ENCODE data around the gene PIK3CG. TPM values are rescaled to one million over a fixed set of nuclear protein-coding genes. Genes with fewer than 3 reads are reported as not detected.

Gene PIK3CG
- polyA plus RNA-seq, 1 experiment: not detected

GRCh38 chr7:106836816-106837215 lies 28.3 kb upstream of the PIK3CG start:
- ChIA-PET POLR2A (no interaction called here), CTCF (no interaction called here)
- DNase-seq (ENCODE audit: low read depth): no peak
- TF ChIP-seq, protein P1, sequence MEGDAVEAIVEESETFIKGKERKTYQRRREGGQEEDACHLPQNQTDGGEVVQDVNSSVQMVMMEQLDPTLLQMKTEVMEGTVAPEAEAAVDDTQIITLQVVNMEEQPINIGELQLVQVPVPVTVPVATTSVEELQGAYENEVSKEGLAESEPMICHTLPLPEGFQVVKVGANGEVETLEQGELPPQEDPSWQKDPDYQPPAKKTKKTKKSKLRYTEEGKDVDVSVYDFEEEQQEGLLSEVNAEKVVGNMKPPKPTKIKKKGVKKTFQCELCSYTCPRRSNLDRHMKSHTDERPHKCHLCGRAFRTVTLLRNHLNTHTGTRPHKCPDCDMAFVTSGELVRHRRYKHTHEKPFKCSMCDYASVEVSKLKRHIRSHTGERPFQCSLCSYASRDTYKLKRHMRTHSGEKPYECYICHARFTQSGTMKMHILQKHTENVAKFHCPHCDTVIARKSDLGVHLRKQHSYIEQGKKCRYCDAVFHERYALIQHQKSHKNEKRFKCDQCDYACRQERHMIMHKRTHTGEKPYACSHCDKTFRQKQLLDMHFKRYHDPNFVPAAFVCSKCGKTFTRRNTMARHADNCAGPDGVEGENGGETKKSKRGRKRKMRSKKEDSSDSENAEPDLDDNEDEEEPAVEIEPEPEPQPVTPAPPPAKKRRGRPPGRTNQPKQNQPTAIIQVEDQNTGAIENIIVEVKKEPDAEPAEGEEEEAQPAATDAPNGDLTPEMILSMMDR (IDR thresholded peaks at IDR 0.05; ENCODE audit: insufficient read depth, low read depth, low read length): no peak
- Histone ChIP-seq H3K27me3 (ENCODE audit: control insufficient read depth, insufficient read depth, low read length) (no peaks in the 10 kb centered on the region), H3K4me3 (ENCODE audit: low read depth, low read length) (no peak overlapping the region), H3K36me3 (ENCODE audit: control insufficient read depth, insufficient read depth, low read length) (no peaks in the 10 kb centered on the region)

DNA sequence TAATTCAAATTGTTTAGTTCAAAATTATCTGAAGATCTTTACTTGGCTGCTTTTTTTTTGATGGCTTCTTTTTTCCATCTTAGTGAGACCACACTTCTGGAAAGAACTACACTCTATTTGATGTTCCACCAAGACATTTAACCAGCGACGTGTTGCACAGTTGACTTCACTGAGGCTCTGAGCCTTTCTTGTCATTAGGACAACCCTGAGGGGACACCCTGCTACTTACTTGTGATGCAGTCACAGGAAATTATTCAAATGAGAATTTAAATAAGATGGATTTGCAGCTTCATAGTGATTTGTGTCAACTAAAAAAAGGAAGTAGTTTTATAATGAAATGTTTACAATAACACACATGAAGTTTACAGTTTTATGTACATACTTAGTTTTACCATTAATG lies 25.6 kb upstream of the PIK3CG start:
- TF ChIP-seq, protein P1 (IDR thresholded peaks at IDR 0.05; ENCODE audit: insufficient read depth, low read depth, low read length): no peak
- ChIA-PET CTCF (interaction anchor here (0.6 kb wide), 1 partner anchor 452 kb away, joined by 3 read pairs; no protein-coding TSS in a partner anchor), POLR2A (no interaction called here)
- Histone ChIP-seq H3K4me3 (ENCODE audit: low read depth, low read length) (no peak overlapping the region), H3K36me3 (ENCODE audit: control insufficient read depth, insufficient read depth, low read length) (no peaks in the 10 kb centered on the region), H3K27me3 (ENCODE audit: control insufficient read depth, insufficient read depth, low read length) (no peaks in the 10 kb centered on the region)
- DNase-seq (ENCODE audit: low read depth): no peak

DNA sequence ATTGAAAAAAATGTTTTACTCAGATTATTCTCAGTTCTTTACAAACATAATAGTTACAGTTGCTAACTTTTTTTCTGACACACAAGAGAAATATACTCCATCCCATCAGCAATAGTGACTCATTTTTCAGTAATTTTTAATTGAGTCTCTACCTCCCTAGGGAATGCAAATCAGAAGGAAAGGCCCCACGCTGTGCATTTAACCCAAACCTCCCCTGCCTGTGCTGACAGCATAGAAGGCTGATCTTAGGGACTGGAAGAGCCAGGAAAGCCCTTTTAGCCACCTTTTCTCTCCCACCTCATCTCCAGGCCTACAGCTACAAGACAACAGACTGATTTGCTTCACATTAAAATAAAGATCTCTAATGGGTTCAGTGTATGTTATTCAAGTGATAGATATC lies 24.7 kb upstream of the PIK3CG start:
- Histone ChIP-seq H3K36me3 (ENCODE audit: control insufficient read depth, insufficient read depth, low read length) (no peaks in the 10 kb centered on the region), H3K4me3 (ENCODE audit: low read depth, low read length) (no peak overlapping the region), H3K27me3 (ENCODE audit: control insufficient read depth, insufficient read depth, low read length) (no peaks in the 10 kb centered on the region)
- CTCF ChIA-PET: no interaction called here
- TF ChIP-seq, protein P1 (IDR thresholded peaks at IDR 0.05; ENCODE audit: insufficient read depth, low read depth, low read length): no peak
- POLR2A ChIA-PET: no interaction called here
- DNase-seq (ENCODE audit: low read depth): peak; percentile 70

- no peaks in the 10 kb centered on the region for H3K36me3 ChIP-seq (ENCODE audit: control insufficient read depth, insufficient read depth, low read length)
- TF ChIP-seq, protein P1 (IDR thresholded peaks at IDR 0.05; ENCODE audit: insufficient read depth, low read depth, low read length): no peak
- CTCF ChIA-PET: no interaction called here
- no peak overlapping the region for H3K4me3 ChIP-seq (ENCODE audit: low read depth, low read length)
- POLR2A ChIA-PET: no interaction called here
- H3K27me3 ChIP-seq (ENCODE audit: control insufficient read depth, insufficient read depth, low read length): no peaks in the 10 kb centered on the region
- DNase-seq (ENCODE audit: low read depth): no peak
Observed at GRCh38 chr7:106841896-106842390, 23.1 kb upstream of the PIK3CG start.

GRCh38 chr7:106844279-106844997 lies 20.6 kb upstream of the PIK3CG start:
- POLR2A ChIA-PET: no interaction called here

More at GRCh38 chr7:106844279-106844997, 20.6 kb upstream of the PIK3CG start:
- DNase-seq (ENCODE audit: low read depth): no peak
- H3K36me3 ChIP-seq (ENCODE audit: control insufficient read depth, insufficient read depth, low read length): no peaks in the 10 kb centered on the region
- no peak overlapping the region for H3K4me3 ChIP-seq (ENCODE audit: low read depth, low read length)
- TF ChIP-seq, protein P1 (IDR thresholded peaks at IDR 0.05; ENCODE audit: insufficient read depth, low read depth, low read length): no peak
- CTCF ChIA-PET: no interaction called here
- no peaks in the 10 kb centered on the region for H3K27me3 ChIP-seq (ENCODE audit: control insufficient read depth, insufficient read depth, low read length)

Data from BJ (cell line).